Neural cell (in vitro differentiated cells): ENCODE results near the gene RTL9.

ENCODE experiments used
- EP300 ChIP-seq: fragments of 450-650 bp; conservative IDR thresholded peaks from 2 replicates; pipeline ENCODE4 v1.6.1; 2014; ENCODE audit warnings: antibody characterized with exemption, mild to moderate bottlenecking, moderate library complexity; ENCODE audit not compliant: poor library complexity, severe bottlenecking
- EZH2 ChIP-seq: fragments of 200-600, 300-800 bp; shearing (Covaris generic), sonication (generic); IDR thresholded peaks from 2 replicates; pipeline ENCODE4 v1.6.1; 2014; ENCODE audit warnings: antibody characterized with exemption, low read length, borderline replicate concordance, mild to moderate bottlenecking; ENCODE audit not compliant: insufficient read depth, poor library complexity, severe bottlenecking
- POLR2AphosphoS5 ChIP-seq: IDR thresholded peaks from 2 replicates; pipeline ENCODE4 v1.6.1; 2012
- RAD21 ChIP-seq: fragments of 450-650 bp; conservative IDR thresholded peaks from 2 replicates; pipeline ENCODE4 v1.6.1; 2014; ENCODE audit warnings: antibody characterized with exemption, mild to moderate bottlenecking, moderate library complexity
- TAF1 ChIP-seq: IDR thresholded peaks from 2 replicates; pipeline ENCODE4 v1.6.1; 2012; ENCODE audit warnings: low read depth
- TF ChIP-seq, protein P1 (sequence below): fragments of 450-650 bp; IDR thresholded peaks from 2 replicates; pipeline ENCODE4 v1.5.1; 2014; ENCODE audit warnings: antibody characterized with exemption, mild to moderate bottlenecking, moderate library complexity; ENCODE audit not compliant: poor library complexity, severe bottlenecking
- TF ChIP-seq, protein P2 (sequence below): IDR thresholded peaks from 2 replicates; pipeline ENCODE4 v1.6.1; 2012; ENCODE audit warnings: borderline replicate concordance

DNA sequence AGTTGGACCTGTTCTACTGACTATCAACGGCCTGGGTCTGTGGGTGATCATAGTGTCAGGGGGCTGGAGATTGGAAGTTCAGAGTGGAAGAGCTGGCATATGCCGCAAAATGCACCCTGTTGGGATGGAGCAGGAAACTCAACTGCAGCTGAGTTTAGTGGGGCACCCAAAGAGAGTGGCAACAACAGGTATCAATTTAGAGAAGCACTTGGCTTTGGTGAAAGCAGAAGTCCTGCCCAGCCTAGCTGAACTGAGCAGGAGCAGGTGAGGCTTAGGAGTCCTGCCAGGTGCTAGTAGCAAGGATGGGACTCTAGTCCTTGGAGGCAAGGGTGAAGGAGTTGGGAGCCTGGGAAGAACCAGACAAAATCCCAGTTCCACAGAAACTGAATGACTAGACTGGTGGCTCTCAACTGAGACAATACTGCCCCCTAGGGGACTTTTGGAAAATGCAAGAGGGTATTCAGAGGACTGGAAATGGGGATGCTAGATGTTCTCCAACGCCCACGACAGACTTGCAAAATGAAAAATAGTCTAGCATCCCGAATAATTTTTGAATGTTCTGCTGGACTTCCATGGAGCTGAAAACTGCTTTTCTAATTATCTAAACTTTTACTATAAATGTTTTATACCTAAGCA is 49.4 kb downstream of the RTL9 start:
- TF ChIP-seq EZH2 (no peak), TAF1 (no peak), POLR2AphosphoS5 (no peak), RAD21 (peak; percentile 73), EP300 (no peak)
- TF ChIP-seq, protein P1, sequence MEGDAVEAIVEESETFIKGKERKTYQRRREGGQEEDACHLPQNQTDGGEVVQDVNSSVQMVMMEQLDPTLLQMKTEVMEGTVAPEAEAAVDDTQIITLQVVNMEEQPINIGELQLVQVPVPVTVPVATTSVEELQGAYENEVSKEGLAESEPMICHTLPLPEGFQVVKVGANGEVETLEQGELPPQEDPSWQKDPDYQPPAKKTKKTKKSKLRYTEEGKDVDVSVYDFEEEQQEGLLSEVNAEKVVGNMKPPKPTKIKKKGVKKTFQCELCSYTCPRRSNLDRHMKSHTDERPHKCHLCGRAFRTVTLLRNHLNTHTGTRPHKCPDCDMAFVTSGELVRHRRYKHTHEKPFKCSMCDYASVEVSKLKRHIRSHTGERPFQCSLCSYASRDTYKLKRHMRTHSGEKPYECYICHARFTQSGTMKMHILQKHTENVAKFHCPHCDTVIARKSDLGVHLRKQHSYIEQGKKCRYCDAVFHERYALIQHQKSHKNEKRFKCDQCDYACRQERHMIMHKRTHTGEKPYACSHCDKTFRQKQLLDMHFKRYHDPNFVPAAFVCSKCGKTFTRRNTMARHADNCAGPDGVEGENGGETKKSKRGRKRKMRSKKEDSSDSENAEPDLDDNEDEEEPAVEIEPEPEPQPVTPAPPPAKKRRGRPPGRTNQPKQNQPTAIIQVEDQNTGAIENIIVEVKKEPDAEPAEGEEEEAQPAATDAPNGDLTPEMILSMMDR: peak; percentile 67
- TF ChIP-seq, protein P2, sequence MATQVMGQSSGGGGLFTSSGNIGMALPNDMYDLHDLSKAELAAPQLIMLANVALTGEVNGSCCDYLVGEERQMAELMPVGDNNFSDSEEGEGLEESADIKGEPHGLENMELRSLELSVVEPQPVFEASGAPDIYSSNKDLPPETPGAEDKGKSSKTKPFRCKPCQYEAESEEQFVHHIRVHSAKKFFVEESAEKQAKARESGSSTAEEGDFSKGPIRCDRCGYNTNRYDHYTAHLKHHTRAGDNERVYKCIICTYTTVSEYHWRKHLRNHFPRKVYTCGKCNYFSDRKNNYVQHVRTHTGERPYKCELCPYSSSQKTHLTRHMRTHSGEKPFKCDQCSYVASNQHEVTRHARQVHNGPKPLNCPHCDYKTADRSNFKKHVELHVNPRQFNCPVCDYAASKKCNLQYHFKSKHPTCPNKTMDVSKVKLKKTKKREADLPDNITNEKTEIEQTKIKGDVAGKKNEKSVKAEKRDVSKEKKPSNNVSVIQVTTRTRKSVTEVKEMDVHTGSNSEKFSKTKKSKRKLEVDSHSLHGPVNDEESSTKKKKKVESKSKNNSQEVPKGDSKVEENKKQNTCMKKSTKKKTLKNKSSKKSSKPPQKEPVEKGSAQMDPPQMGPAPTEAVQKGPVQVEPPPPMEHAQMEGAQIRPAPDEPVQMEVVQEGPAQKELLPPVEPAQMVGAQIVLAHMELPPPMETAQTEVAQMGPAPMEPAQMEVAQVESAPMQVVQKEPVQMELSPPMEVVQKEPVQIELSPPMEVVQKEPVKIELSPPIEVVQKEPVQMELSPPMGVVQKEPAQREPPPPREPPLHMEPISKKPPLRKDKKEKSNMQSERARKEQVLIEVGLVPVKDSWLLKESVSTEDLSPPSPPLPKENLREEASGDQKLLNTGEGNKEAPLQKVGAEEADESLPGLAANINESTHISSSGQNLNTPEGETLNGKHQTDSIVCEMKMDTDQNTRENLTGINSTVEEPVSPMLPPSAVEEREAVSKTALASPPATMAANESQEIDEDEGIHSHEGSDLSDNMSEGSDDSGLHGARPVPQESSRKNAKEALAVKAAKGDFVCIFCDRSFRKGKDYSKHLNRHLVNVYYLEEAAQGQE: no peak
